IMR-90 (cell line): ENCODE results near the gene KDM3B.

Source experiments
- BHLHE40 ChIP-seq: fragments of 150-350 bp; IDR thresholded peaks from 2 replicates; pipeline ENCODE4 v1.6.1; 2016; ENCODE audit warnings: mild to moderate bottlenecking, low read depth, low read length
- CHD1 ChIP-seq: IDR thresholded peaks from 2 replicates; pipeline ENCODE4 v1.6.1; 2012; ENCODE audit warnings: low read depth, low read length, improper control_type of control experiment
- CTCF ChIP-seq: conservative IDR thresholded peaks from 2 replicates; pipeline ENCODE4 v1.5.1; 2012; ENCODE audit warnings: mild to moderate bottlenecking, low read depth, low read length, improper control_type of control experiment
- FOS ChIP-seq: fragments of 150-350 bp; IDR thresholded peaks from 2 replicates; pipeline ENCODE4 v1.6.1; 2016; ENCODE audit warnings: low read depth, low read length
- MAFK ChIP-seq: IDR thresholded peaks from 2 replicates; pipeline ENCODE4 v1.6.1; 2012; ENCODE audit warnings: low read depth, low read length, improper control_type of control experiment
- MXI1 ChIP-seq: IDR thresholded peaks from 2 replicates; pipeline ENCODE4 v1.6.1; 2012; ENCODE audit warnings: low read depth, mild to moderate bottlenecking, low read length, moderate library complexity, borderline replicate concordance
- POLR2A ChIP-seq: IDR thresholded peaks from 2 replicates; pipeline ENCODE4 v1.6.1; 2012; ENCODE audit warnings: mild to moderate bottlenecking, low read depth, low read length
- RAD21 ChIP-seq: IDR thresholded peaks from 2 replicates; pipeline ENCODE4 v1.6.1; 2012; ENCODE audit warnings: low read length, improper control_type of control experiment
- RFX5 ChIP-seq: IDR thresholded peaks from 2 replicates; pipeline ENCODE4 v1.8.0; 2012; ENCODE audit warnings: low read depth, mild to moderate bottlenecking, low read length, moderate library complexity
- SMC3 ChIP-seq: fragments of 150-350 bp; IDR thresholded peaks from 2 replicates; pipeline ENCODE4 v1.6.1; 2016; ENCODE audit warnings: low read depth, mild to moderate bottlenecking, antibody characterized with exemption, low read length, moderate library complexity
- TF ChIP-seq, protein P1 (sequence below): fragments of 150-350 bp; IDR thresholded peaks from 2 replicates; pipeline ENCODE4 v1.6.1; 2016; ENCODE audit warnings: low read depth, mild to moderate bottlenecking, low read length, moderate library complexity, borderline replicate concordance

- no peak for TF ChIP-seq CTCF
- TF ChIP-seq POLR2A = peak; percentile 100
- peak; percentile 21 for TF ChIP-seq RAD21
- no peak for TF ChIP-seq FOS
- TF ChIP-seq SMC3 = no peak
- TF ChIP-seq MXI1 = no peak
- TF ChIP-seq MAFK = no peak
- TF ChIP-seq BHLHE40 = peak; percentile 97
- TF ChIP-seq, protein P1, sequence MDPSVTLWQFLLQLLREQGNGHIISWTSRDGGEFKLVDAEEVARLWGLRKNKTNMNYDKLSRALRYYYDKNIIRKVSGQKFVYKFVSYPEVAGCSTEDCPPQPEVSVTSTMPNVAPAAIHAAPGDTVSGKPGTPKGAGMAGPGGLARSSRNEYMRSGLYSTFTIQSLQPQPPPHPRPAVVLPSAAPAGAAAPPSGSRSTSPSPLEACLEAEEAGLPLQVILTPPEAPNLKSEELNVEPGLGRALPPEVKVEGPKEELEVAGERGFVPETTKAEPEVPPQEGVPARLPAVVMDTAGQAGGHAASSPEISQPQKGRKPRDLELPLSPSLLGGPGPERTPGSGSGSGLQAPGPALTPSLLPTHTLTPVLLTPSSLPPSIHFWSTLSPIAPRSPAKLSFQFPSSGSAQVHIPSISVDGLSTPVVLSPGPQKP = no peak
- TF ChIP-seq RFX5 = no peak
- TF ChIP-seq CHD1 = peak; percentile 92; the same call in 1 of the 2 replicates
Observed at GRCh38 chr5:138337685-138338410, 14.6 kb upstream of the KDM3B start, which contains the start of gene FAM53C.
